SK-N-SH (cell line): ENCODE results near the gene TMEM72. TPM values are rescaled to one million over a fixed set of nuclear protein-coding genes. Genes with fewer than 3 reads are reported as not detected.

Experiments
- CTCF ChIA-PET: fragments of 300-600, 350-600 bp; formaldehyde crosslinking; extraction: SDS; loops from one replicate; lab custom pipeline; 2021; lab: Yijun Ruan, JAX
- POLR2A ChIA-PET: fragments of 350-600 bp; sonication (Branson Sonifier 250); formaldehyde crosslinking; extraction: SDS; loops from one replicate; lab custom pipeline; 2020; ENCODE audit warnings: antibody characterized with exemption, inconsistent platforms; lab: Yijun Ruan, JAX
- DNase-seq: peaks from one replicate; pipeline ENCODE4 v3.0.0; 2012
- H2AFZ ChIP-seq: fragments of 200-600 bp; sonication (generic); 2 replicates; pipeline ENCODE4 v1.8.1; 2016; ENCODE audit warnings: antibody characterized with exemption, mild to moderate bottlenecking, low read depth
- H3F3A ChIP-seq: fragments of 200-600 bp; sonication (generic); replicated peaks from 2 replicates; pipeline ENCODE3; 2016; ENCODE audit warnings: antibody characterized with exemption, mild to moderate bottlenecking; ENCODE audit not compliant: insufficient read depth
- H3K27ac ChIP-seq, 2 experiments: fragments of 200-500 bp in 1 of 2; fragments of 200-600 bp in 1 of 2; sonication (Bioruptor generic) in 1 of 2; sonication (generic), shearing (Covaris generic) in 1 of 2; 2 replicates each; pipeline versions ENCODE4 v1.5.1 to v1.6.1; 2014 to 2016; ENCODE audit warnings: low read depth in 2 of 2, inconsistent platforms in 1 of 2, low read length in 1 of 2, mild to moderate bottlenecking in 1 of 2, mixed read lengths in 1 of 2
- H3K27me3 ChIP-seq: fragments of 200-600 bp; sonication (generic), shearing (Covaris generic); 2 replicates; pipeline ENCODE4 v1.6.1; 2016; ENCODE audit warnings: mixed run types; ENCODE audit not compliant: insufficient read depth
- H3K36me3 ChIP-seq, 2 experiments: fragments of 200-500 bp in 1 of 2; fragments of 200-600 bp in 1 of 2; sonication (Bioruptor generic) in 1 of 2; sonication (generic) in 1 of 2; replicated peaks in 1 of 2; 2 replicates each; pipeline versions ENCODE3 to v1.5.1; 2014 to 2016; ENCODE audit warnings: low read length in 1 of 2, mild to moderate bottlenecking in 1 of 2; ENCODE audit not compliant: insufficient read depth in 2 of 2, control insufficient read depth in 1 of 2
- H3K4me1 ChIP-seq, 2 experiments: fragments of 200-500 bp in 1 of 2; fragments of 200-600 bp in 1 of 2; sonication (Bioruptor generic) in 1 of 2; sonication (generic), shearing (Covaris generic) in 1 of 2; 2 replicates each; pipeline versions ENCODE4 v1.5.1 to v1.6.1; 2014 to 2016; ENCODE audit warnings: low read depth in 1 of 2, low read length in 1 of 2, mixed run types in 1 of 2; ENCODE audit not compliant: insufficient read depth in 2 of 2, control insufficient read depth in 1 of 2
- H3K4me2 ChIP-seq: fragments of 200-600 bp; sonication (generic), shearing (Covaris generic); 2 replicates; pipeline ENCODE4 v1.6.1; 2017; ENCODE audit warnings: mixed run types
- H3K4me3 ChIP-seq, 2 experiments: fragments of 200-500 bp in 1 of 2; fragments of 200-600 bp in 1 of 2; sonication (Bioruptor generic) in 1 of 2; sonication (generic), shearing (Covaris generic) in 1 of 2; 2 replicates each; pipeline versions ENCODE4 v1.5.1 to v1.8.1; 2014 to 2016; ENCODE audit warnings: low read depth in 2 of 2, inconsistent platforms in 1 of 2, low read length in 1 of 2, mild to moderate bottlenecking in 1 of 2, mixed read lengths in 1 of 2, moderate library complexity in 1 of 2
- H3K79me2 ChIP-seq: fragments of 200-600 bp; sonication (generic); 2 replicates; pipeline ENCODE4 v1.8.1; 2017; ENCODE audit warnings: mild to moderate bottlenecking; ENCODE audit not compliant: insufficient read depth
- H3K9ac ChIP-seq: fragments of 200-600 bp; sonication (generic); 2 replicates; pipeline ENCODE4 v1.6.1; 2017; ENCODE audit warnings: mixed run types
- H3K9me2 ChIP-seq: fragments of 200-600 bp; sonication (generic); 2 replicates; pipeline ENCODE4 v1.6.1; 2017; ENCODE audit warnings: mixed run types
- H3K9me3 ChIP-seq: fragments of 200-600 bp; sonication (generic); 2 replicates; pipeline ENCODE4 v1.6.1; 2017; ENCODE audit warnings: mixed run types, mild to moderate bottlenecking, moderate library complexity
- H4K20me1 ChIP-seq: fragments of 200-600 bp; sonication (generic); 2 replicates; pipeline ENCODE4 v1.6.1; 2017; ENCODE audit warnings: mild to moderate bottlenecking, mixed run types; ENCODE audit not compliant: insufficient read depth
- CHD2 ChIP-seq: fragments of 150-350 bp; IDR thresholded peaks from 2 replicates; pipeline ENCODE4 v1.6.1; 2018; ENCODE audit warnings: low read length; ENCODE audit not compliant: partially characterized antibody
- GABPA ChIP-seq: IDR thresholded peaks from 2 replicates; pipeline ENCODE4 v1.4.0; 2012; ENCODE audit warnings: low read depth, mild to moderate bottlenecking
- GATA2 ChIP-seq: sonication (generic); formaldehyde crosslinking; IDR thresholded peaks from 2 replicates; pipeline ENCODE4 v1.5.0; 2020; ENCODE audit warnings: mild to moderate bottlenecking, missing genetic modification reagents
- MXI1 ChIP-seq: IDR thresholded peaks from 2 replicates; pipeline ENCODE4 v1.6.1; 2012; ENCODE audit warnings: mild to moderate bottlenecking, low read depth, low read length, improper control_type of control experiment
- NRF1 ChIP-seq: IDR thresholded peaks from 2 replicates; pipeline ENCODE4 v1.6.1; 2012; ENCODE audit warnings: low read depth, mild to moderate bottlenecking, low read length
- RCOR1 ChIP-seq: fragments of 150-350 bp; IDR thresholded peaks from 2 replicates; pipeline ENCODE4 v1.6.1; 2017; ENCODE audit warnings: antibody characterized with exemption, low read length
- RFX5 ChIP-seq: IDR thresholded peaks from 2 replicates; pipeline ENCODE4 v1.6.1; 2012; ENCODE audit warnings: mild to moderate bottlenecking, improper control_type of control experiment, low read length
- SIN3A ChIP-seq: IDR thresholded peaks from 2 replicates; pipeline ENCODE4 v1.6.1; 2012; ENCODE audit warnings: low read depth, mild to moderate bottlenecking, low read length, moderate library complexity, borderline replicate concordance
- TEAD4 ChIP-seq: IDR thresholded peaks from 2 replicates; pipeline ENCODE4 v1.4.0; 2012; ENCODE audit warnings: mild to moderate bottlenecking, borderline replicate concordance; ENCODE audit not compliant: insufficient read depth
- YY1 ChIP-seq: IDR thresholded peaks from 2 replicates; pipeline ENCODE4 v1.4.0; 2012; ENCODE audit warnings: low read depth, mild to moderate bottlenecking
- WGBS: methylation state at CpG from one replicate; pipeline ENCODE4 v1.1.6; 2017; ENCODE audit warnings: low lambda C conversion rate; 5-methylcytosine and 5-hydroxymethylcytosine counted together
- polyA plus RNA-seq, 3 experiments: library from polyadenylated mRNA; depleted of rRNA; stranded (reverse); fragments of >200 nt; gene quantifications; 2 replicates each; pipeline ENCODE4 v1.2.3, GENCODE V29; 2012
- TF ChIP-seq, protein P1 (sequence below): fragments of 150-350 bp; IDR thresholded peaks from 2 replicates; pipeline ENCODE4 v1.6.1; 2016; ENCODE audit warnings: mild to moderate bottlenecking, low read depth, low read length
- TF ChIP-seq, protein P2 (sequence below): IDR thresholded peaks from 2 replicates; pipeline ENCODE4 v1.4.0; 2012; ENCODE audit warnings: low read depth, borderline replicate concordance

TMEM72 gene
- polyA plus RNA-seq, 1 of the 3 experiments (the other 2 are of a cell fraction), result not detected

DNA sequence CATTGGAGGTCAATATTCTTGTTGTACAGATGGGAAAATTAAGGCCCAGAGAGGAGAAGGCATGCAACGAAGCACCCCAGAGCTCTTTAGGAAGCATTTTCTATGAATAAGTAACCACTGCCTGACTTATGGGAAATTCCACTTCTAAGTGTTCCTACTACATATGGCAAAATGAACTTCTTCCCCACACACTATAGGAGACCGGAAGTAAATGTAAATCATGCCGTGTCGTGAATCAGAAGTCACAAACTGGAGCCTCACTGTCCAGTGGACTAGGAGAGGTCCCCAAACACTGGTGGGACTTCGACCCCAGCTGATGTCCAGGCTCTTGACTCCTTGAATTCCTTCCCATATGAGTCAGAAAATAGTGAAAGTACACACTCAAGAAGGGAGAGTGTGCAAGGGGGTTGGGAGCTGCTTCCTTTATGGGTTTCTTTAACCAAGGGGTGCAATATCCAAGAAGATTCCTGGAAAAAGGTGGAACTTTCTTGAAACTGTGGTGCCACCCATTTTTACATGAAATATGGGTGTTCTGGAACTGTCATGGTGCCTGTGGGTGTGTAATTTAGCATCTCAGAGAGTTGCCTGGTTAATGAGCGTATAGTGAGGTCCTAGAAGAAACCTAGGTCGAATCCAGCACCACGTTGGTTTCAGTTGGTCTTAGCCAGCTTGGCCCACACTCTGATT, 55.1 kb downstream of the TMEM72 start:
- Histone ChIP-seq H3K79me2 (no peaks in the 10 kb centered on the region), H3K9me3 (no peaks in the 10 kb centered on the region), H4K20me1 (no peaks in the 10 kb centered on the region), H3K4me1 (peaks cover 12 to 16% of the 10 kb centered on the region in 2 experiments; a peak in 1 of 4 replicates), H3K36me3 (peaks cover 0 to 6% of the 10 kb centered on the region in 2 experiments), H3K27me3 (no peaks in the 10 kb centered on the region), H3K4me3 (no peak overlapping the region), H3K9ac (no peak overlapping the region), H3K4me2 (no peak overlapping the region; the same call in 1 of the 2 replicates)
- ChIA-PET POLR2A (interaction anchor here (0.6 to 1.1 kb wide), 2 partner anchors 34 to 127 kb away, joined by 3 to 4 read pairs; no protein-coding TSS in a partner anchor), CTCF (interaction anchor here (1.0 to 9.6 kb wide), 3 partner anchors 13 to 38 kb away, joined by 3 to 81 read pairs (median 4); no protein-coding TSS in a partner anchor)
- 81% methylated on average over 8 of the region's 8 CpGs for WGBS
- TF ChIP-seq NRF1, result no peak
- TF ChIP-seq, protein P1, sequence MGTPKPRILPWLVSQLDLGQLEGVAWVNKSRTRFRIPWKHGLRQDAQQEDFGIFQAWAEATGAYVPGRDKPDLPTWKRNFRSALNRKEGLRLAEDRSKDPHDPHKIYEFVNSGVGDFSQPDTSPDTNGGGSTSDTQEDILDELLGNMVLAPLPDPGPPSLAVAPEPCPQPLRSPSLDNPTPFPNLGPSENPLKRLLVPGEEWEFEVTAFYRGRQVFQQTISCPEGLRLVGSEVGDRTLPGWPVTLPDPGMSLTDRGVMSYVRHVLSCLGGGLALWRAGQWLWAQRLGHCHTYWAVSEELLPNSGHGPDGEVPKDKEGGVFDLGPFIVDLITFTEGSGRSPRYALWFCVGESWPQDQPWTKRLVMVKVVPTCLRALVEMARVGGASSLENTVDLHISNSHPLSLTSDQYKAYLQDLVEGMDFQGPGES, result no peak
- TF ChIP-seq YY1, result no peak
- TF ChIP-seq, protein P2, sequence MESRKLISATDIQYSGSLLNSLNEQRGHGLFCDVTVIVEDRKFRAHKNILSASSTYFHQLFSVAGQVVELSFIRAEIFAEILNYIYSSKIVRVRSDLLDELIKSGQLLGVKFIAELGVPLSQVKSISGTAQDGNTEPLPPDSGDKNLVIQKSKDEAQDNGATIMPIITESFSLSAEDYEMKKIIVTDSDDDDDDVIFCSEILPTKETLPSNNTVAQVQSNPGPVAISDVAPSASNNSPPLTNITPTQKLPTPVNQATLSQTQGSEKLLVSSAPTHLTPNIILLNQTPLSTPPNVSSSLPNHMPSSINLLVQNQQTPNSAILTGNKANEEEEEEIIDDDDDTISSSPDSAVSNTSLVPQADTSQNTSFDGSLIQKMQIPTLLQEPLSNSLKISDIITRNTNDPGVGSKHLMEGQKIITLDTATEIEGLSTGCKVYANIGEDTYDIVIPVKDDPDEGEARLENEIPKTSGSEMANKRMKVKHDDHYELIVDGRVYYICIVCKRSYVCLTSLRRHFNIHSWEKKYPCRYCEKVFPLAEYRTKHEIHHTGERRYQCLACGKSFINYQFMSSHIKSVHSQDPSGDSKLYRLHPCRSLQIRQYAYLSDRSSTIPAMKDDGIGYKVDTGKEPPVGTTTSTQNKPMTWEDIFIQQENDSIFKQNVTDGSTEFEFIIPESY, result no peak
- TF ChIP-seq GATA2 (CRISPR knock-in tag), result no peak
- no peak for TF ChIP-seq TEAD4
- TF ChIP-seq RFX5, result no peak
- TF ChIP-seq RCOR1, result no peak
- no peak for TF ChIP-seq MXI1
- TF ChIP-seq SIN3A, result no peak
- TF ChIP-seq GABPA, result no peak
- TF ChIP-seq CHD2, result no peak
- TF ChIP-seq, all 33 proteins: peak for 0
- Histone ChIP-seq H2AFZ (no peak overlapping the region), H3F3A (no peaks in the 10 kb centered on the region), H3K9me2 (no peaks in the 10 kb centered on the region), H3K27ac (no peak overlapping the region)
- no peak for DNase-seq
